HG03439 (cell line): ENCODE results near the gene SNX32.

Experiments
- ATAC-seq: cut with Tn5 transposase; IDR thresholded peaks from one replicate; pipeline ENCODE4 v1.9.1; 2021; ENCODE audit warnings: mild to moderate bottlenecking, moderate library complexity; ENCODE audit not compliant: unreplicated experiment

The SNX32 gene

GRCh38 chr11:65865550-65866172 is 31.9 kb downstream of the SNX32 start:
- no peak for ATAC-seq

DNA sequence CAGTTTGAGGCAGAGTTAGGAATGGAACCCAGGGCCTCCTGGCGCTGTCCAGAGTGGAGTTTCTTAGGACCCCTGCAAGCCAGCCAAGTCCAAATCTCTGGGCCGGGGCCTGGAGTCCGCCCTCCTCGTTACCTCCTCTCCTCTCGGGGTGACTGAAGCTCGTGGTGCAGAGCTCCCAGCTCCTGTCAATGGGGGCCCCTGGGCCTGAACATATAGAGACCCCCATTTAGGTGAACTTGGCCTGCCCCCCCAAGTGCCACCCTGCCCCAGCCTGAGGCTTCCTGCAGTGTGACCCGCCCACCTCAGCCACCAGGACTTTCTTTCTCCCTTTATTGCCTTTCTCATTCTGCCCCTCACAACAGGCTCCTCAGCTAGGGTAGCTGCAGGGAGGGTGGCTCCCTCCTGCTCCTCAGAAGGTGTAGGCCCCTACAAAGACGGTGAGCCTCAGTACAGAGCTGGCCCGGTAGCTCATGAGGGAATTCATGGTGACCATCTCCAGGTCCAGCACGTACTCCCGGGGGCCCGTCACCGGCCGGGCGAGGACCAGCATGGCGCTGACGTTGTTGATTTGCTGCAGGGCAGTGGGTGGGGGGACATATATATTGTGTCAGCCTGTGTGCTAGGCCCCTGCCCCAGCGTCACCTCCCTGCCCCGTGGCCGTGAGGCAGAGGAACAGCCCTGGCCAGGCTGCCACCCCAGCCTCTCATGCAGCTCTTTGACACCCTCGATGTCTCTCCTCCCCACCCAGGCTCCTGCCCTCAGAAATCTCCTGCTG is 32.9 kb downstream of the SNX32 start:
- no peak for ATAC-seq

DNA sequence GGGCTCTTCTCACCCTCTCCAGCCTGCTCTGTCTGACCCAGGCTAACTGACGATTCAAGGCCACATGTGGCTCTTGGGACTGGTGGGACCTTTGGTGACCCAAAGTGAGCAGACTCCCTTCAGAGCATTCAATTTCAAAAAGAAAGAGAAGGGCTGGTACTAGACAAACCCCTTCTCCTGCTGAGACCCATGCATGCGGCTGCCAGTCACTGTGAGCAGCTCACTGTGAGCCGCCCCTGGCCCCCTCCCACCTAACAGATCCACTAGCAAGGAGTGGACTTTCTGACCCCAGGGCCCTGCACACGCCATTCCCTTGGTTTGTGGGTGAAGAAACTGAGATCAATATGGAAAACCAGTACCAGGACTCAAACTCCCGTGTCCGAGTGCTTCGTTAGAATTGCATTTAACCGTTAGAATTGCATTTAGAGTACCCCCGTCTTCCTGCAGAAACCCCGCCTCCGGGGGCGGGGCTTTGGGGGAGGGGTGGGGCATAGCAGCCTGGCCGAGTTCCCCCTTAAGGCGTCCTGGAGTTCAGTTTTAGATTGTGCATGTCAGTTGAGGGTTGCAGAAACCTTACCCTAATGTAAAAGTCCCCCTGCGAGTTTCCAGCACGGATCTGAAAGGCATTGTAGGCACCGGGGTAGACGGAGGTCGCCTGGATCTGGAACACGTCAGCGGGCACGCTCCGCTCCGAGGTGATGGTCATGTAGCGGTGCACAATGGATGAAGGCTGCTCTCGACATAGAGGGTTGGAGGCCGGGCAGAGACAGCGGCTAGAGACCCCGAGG is 33.7 kb downstream of the SNX32 start:
- no peak for ATAC-seq

GRCh38 chr11:65868076-65868667 is 34.4 kb downstream of the SNX32 start:
- ATAC-seq, result no peak

- ATAC-seq, result no peak
Observed at GRCh38 chr11:65868907-65869306, 35.1 kb downstream of the SNX32 start.

GRCh38 chr11:65869643-65870306 is 36.0 kb downstream of the SNX32 start:
- no peak for ATAC-seq

- ATAC-seq, result no peak
Observed at GRCh38 chr11:65870307-65870658, 36.5 kb downstream of the SNX32 start.

DNA sequence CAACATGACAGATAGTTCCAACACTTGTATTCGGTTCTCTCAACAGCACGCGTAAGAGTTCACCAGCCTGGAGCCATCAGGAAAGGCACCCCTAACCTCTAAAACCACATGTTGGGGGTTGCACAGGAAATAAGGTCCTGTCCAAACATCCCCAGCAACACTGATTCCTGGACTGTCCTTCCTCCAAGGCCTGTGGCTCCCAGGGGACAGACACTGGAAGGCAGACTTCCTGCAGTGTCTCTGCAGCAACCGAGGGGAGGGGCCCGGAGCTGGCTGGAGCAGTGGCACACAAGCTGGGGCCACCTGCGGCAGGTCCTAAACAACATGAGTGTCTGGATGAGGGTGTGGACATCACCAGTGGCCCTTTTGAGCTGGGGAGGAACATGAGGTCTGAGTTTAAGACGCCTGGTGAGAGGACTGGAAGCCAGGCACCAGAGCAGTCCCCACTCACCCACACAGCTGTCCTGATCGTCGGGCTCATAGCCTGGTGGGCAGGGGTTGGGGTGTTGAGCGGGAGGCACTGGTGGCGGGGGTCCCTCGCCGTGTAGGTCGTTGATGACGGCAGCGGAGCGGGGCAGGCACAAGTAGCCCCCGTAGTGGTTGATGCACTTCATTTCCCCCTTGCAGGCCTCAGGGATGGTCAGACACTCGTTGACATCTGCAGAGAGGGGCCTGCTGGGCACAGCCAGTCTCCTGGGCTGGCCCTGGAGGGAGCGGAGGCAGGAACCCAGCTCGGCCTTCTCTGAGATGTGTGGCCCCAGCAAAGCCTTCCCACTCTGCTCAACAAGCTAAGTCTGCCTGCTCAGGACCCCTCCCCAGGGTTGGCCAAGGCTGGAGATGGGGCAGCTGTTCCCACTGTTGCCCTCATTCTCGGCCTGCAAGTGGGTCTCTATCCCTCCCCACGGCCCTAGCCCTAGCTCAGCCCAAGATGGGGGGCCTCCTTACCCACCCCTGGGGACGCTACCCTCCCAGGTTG is 37.2 kb downstream of the SNX32 start:
- ATAC-seq, result no peak

DNA sequence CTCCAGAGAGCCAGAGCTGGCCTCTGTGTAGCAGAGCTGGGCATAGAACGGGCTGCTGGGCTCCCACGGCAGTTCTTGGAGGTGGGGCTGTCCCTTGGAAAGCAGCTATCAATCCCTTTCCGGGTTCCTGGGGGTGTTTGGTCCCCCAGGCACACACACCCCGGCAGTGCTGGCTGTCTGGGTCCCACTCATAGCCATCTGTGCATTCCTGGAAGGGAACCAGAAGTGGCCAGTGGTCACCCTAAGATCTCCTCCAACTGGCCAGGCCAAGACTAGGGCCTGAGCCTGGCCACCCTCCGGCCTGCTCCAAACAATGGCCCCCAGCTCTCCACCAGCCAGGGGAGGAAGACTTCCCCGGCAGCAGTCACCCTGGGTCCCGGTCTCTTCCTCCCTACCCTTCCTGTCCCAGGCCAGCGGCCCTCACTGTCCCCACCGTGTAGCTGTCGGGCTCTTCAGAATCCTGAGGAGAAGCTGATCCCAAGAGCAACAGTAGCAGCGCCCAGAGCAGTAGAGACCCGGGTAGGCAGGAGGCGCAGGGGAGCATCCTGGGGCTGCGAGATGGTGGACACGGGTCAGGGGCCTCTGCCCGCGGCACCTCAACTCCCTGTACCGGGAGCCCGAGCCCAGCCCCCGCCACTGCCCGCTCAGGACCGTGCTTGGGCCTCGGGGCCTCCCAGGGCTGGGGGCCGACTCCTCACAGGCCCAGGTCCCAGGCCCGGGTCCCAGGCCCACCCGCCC is 38.2 kb downstream of the SNX32 start:
- no peak for ATAC-seq

- ATAC-seq, result no peak
Observed at GRCh38 chr11:65872586-65873317, 39.0 kb downstream of the SNX32 start, which contains the start of gene EFEMP2. EFEMP2 (minus strand) TSS chr11:65872800; CDS start chr11:65872354, 446 bp downstream.

DNA sequence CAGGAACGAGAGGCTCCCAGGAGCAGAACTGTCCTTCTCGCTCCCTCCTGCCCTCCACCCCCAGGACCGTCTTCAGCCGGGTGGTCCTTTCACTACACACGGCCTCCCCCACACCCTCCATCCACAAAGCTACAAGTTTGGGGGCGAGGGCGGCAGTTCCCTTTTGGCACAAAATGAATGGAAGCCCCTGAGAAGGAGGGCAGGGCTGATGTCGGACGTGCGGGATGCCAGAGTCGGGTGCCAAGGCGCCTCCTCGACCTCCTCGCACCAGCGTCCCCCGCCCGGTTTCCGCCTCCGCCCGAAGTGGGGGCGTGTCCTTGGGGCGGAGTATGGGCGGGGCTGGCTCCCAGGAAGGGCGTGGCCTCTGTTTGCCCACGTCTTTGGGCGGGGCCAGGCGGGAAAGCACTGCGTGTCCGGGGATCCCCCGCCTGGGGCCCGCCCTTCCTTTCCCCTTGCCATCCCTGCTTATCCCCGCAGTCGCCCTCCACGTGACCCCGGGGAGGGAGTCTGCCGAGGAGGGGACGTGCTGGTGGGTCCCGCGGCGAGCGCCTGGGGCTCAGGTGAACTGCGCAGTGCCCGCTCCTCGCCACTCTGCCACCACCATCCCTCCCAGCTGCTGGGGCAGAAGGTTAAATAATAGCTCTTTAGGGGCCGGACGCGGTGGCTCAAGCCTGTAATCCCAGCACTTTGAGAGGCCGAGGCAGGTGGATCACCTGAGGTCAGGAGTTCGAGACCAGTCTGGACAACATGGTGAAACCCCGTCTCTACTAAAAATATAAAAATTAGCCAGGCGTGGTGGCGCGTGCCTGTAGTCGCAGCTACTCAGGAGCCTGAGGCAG is 39.8 kb downstream of the SNX32 start:
- peak; percentile 76 for ATAC-seq

- no peak for ATAC-seq
Observed at GRCh38 chr11:65879617-65880016, 45.9 kb downstream of the SNX32 start, which contains the start of gene CTSW. CTSW (plus strand) TSS chr11:65879837; CDS start chr11:65879855, 18 bp downstream.

GRCh38 chr11:65880027-65880426 is 46.3 kb downstream of the SNX32 start:
- ATAC-seq, result no peak

DNA sequence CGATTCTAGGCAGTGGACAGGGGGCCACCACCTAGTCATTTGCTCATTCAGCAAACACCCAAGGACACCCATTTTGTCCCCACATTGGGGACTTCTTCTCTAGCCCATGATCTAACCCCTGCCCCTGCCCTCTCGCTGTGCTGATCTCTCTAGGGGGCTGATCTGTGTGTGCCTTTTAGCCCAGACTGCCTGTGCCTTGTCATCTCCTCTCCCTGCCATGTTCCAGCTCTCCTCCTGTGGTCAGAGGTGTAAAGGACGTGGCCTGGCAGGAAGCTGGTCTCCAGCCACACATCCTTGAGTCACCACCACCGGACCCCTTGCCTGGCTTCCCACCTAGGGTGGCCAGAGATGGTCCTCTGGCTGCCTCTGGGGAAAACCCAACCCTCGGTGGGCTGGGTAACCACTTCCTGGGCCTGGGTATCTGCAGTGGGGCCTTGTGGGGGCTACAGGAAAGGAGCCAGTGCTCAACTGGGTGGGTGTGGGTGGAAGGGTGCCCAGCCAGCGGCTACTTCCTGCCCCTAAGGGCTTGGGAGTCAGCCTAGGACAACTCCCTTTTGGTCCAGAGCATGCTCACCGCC is 47.2 kb downstream of the SNX32 start:
- ATAC-seq, result no peak

- no peak for ATAC-seq
Observed at GRCh38 chr11:65882120-65883057, 48.6 kb downstream of the SNX32 start.
